GM18499 (cell line): ENCODE data around the gene KLRC1.
"Not testable (repeated sequence)": the region's sequence is repeated elsewhere in the genome, so short reads cannot be mapped to it uniquely, and the experiment has no call there.

ENCODE experiments used
- ATAC-seq: cut with Tn5 transposase; IDR thresholded peaks from one replicate; pipeline ENCODE4 v1.9.1; 2021; ENCODE audit warnings: moderate number of reproducible peaks; ENCODE audit not compliant: insufficient read depth, unreplicated experiment

KLRC1 gene

DNA sequence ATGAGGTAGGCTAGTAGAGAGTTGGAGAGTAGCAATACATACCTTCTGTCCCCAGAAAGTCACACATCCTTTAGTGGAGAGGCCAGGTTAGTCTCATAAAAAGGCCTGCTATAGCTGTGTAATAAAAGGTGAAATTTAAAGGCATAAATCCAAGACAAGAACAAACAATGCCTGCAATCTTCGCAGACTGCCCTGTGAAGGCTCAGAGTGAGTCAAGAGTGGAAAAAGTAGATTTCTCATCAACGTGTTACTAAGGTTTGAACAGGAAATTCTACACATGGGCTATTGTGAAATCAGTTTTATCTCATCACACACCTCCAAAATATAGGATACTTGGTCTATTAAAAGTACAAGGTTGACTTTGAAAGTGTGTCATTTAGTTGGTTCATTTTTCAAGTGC is at the start of gene KLRC1:
Gene KLRC1, minus strand, starts transcription at position 222 of the 400 bp plus-strand sequence. CDS start 2,221 bp downstream, outside the sequence.
- ATAC-seq = no peak

- no peak for ATAC-seq
Measured at GRCh38 chr12:10501030-10501429, 47.9 kb upstream of the KLRC1 start.

DNA sequence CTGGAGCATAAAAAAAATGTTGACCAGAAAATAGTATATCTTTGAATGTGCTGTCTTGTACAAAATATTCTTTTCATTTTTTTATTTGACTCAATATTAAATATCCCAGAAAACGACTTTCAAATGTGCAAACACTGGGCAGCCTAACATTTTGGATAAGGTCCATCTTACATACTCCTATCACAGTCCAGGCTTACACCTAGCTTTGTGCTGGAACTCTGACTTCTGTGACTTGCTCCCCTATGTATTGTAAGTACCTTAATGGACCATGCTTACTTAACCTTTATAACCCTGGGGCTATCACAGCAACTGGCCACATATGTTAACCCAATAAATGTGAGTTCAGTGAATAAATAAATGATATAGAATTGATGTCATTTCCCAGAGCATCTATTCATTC is 44.9 kb upstream of the KLRC1 start:
- ATAC-seq = no peak

- ATAC-seq = no peak
Measured at GRCh38 chr12:10497602-10498001, 44.4 kb upstream of the KLRC1 start.

- ATAC-seq = no peak
Measured at GRCh38 chr12:10491766-10492165, 38.6 kb upstream of the KLRC1 start.

- ATAC-seq = not testable (repeated sequence)
Measured at GRCh38 chr12:10487328-10487727, 34.2 kb upstream of the KLRC1 start.

DNA sequence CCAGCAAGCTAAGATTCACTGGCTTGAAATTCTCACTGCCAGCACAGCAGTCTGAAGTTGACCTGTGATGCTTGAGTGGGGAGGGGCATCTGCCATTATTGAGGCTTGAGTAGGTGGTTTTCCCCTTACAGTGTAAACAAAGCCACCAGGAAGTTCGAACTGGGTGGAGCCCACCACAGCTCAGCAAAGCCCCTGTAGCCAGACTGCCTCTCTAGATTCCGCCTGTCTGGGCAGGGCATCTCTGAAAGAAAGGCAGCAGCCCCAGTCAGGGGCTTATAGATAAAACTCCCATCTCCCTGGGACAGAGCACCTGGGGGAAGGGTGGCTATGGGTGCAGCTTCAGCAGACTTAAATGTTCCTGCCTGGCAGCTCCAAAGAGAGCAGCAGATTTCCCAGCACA is 28.7 kb upstream of the KLRC1 start:
- ATAC-seq = not testable (repeated sequence)

- not testable (repeated sequence) for ATAC-seq
Measured at GRCh38 chr12:10472808-10473207, 19.6 kb upstream of the KLRC1 start.

DNA sequence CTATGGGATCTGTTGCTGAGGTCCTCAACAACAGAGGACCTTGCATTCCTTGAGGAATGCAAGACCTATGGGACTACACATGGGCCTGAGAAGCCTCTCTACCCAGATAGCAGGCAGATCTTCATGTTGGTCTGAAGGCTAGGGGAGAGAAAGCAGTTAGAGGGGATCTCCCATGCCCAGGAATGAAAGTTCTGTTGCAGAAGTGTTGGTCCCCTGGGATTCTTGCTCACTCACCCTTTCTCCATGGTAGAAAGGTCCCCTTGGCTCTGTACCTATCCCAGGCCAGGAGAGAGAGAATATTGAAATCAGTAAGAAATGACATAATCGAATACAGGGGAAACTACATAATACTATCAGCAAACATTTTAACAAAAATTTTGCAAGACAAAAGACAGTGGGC is 16.5 kb upstream of the KLRC1 start:
- ATAC-seq = no peak

DNA sequence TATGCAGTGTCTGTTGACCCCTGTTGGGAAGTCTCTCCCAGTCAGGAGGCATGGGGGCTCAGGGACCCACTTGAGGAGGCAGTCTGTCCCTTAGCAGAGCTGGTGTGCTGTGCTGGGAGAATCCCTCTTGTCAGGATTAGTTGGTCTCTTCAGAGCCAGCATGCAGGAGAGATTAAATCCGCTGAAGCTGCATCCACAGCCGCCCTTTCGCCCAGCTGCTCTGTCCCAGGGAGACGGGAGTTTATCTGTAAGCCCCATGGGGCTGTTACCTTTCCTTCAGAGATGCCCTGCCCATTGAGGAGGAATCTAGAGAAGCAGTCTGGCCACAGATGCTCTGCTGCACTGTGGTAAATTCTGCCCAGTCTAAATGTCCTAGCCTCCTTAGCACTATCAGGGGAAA is 13.1 kb upstream of the KLRC1 start:
- ATAC-seq = no peak

DNA sequence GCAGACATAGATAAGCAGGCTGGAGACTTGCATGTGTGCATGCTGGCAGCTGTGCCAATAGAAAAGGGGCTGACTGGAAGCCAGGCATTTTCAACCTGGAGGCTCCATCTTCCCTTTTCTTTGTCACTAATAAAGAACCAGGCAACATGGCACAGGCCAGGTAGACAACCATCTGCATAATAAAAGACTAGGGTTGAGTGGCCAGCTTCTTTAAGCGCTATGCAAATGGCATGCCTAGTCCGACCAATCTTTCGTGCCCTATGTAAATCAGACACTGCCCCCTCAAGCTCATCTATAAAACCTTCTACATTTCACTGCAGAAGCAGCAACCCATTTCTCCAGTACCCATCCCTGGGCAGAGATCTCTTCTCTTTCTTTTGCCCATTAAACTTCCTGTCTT is 4.6 kb upstream of the KLRC1 start:
- ATAC-seq = no peak

DNA sequence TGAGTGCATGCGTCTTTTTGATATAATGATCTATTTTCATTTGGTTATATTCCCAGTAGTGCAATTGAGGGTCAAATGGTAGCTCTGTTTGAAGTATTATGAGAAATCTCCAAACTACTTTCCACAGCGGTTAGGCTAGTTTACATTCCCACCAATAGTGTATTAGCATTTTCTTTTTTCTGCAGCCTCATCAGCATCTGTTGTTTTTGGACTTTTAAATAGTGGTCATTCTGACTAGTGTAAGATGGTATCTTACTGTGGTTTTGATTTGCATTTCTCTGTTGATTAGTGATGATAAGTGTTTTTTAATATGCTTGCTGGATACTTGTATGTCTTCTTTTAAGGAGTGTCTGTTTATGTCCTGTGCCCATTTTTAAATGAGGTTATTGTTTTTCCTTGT is 3.7 kb upstream of the KLRC1 start:
- ATAC-seq = no peak

DNA sequence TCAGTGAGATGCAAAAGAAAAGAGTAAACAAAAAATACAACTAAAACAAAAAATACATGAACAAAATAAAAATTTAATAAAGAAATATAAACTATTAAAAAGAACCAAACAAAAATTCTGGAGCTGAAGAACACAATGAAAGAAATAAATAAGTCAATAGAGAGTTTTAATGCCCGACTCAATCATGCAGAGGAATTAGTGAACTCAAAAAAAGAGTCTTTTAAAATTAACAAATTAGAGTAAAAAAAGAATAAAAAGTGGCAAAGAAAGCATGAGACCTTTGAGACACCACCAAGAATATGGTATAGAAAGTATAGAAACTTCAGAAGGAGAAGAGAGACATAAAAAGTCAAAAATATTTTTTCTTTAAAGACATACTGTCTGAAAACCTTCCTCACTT is 2.6 kb upstream of the KLRC1 start:
- ATAC-seq = no peak

GRCh38 chr12:10454531-10454930 is 1.4 kb upstream of the KLRC1 start:
- no peak for ATAC-seq

GRCh38 chr12:10448236-10448635 is 4.9 kb downstream of the KLRC1 start:
- ATAC-seq = no peak

DNA sequence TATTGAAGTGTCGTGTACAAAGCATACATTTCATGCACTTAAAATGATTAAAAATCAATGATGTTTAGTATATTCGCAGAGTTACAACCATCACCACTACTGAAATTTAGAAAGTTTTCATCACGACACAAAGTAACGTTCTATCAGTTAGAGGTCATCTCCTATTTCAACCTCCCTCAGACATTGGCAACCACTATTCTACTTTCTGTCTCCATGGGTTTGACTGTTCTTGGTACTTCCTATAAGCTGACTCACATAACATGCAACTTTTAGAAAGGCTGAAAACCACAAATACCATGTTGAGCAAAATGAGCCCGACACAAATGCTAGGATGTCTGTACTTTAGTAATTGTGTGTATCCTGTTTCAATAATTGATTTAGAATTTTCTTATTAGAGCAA is 7.1 kb downstream of the KLRC1 start:
- not testable (repeated sequence) for ATAC-seq

DNA sequence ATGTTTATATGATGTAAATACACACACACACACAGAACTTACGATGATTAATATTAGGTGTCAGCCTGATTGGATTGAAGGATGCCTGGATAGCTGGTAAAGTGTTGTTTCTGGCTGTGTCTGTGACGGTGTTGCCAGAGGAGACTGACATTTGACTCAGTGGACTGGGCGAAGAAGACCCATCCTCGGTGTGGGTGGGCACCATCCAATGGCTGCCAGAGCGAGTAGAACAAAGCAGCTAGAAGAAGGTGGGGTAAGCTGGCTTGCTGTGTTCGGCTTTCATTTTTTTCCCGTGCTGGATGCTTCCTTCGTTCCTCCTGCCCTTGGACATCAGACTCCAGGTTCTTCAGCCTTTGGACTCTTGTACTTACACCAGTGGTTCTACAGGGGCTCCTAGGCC is 12.0 kb downstream of the KLRC1 start:
- ATAC-seq = not testable (repeated sequence)

- not testable (repeated sequence) for ATAC-seq
Measured at GRCh38 chr12:10439608-10440274, 13.4 kb downstream of the KLRC1 start.

GRCh38 chr12:10437601-10438000 is 15.6 kb downstream of the KLRC1 start:
- ATAC-seq = not testable (repeated sequence)

DNA sequence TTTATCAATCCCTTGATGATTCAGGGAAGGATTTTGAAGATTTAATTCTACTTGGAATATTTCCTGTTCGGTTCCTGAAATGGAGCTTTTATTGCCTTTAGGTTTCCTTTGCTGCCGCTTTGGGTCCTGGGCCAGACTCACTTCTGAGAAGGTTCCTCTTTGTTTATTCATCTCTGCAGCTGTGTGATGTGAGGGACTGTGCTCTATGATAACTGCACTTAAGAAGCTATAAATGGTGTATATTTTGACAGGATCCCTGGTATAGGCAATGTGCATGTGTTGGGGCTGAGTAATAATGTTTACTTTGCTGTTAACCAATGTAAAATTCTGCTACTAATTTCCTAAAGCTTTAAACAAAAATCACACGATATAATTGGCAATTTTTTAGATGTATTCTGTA is 17.4 kb downstream of the KLRC1 start, which contains the start of gene KLRC2:
Gene KLRC2, minus strand, starts transcription at position 195 of the 400 bp plus-strand sequence. Its CDS starts 24 bp downstream, at position 171.
- ATAC-seq = not testable (repeated sequence)

- not testable (repeated sequence) for ATAC-seq
Measured at GRCh38 chr12:10430623-10431022, 22.6 kb downstream of the KLRC1 start.

DNA sequence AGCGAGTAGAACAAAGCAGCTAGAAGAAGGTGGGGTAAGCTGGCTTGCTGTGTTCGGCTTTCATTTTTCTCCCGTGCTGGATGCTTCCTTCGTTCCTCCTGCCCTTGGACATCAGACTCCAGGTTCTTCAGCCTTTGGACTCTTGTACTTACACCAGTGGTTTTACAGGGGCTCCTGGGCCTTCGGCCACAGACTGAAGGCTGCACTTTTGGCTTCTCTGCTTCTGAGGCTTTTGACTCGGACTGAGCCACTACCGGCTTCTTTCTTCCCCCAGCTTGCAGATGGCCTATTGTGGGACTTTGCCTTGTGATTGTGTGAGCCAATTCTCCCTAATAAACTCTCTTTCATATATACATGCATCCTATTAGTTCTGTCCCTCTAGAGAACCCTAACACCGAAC is 27.2 kb downstream of the KLRC1 start:
- not testable (repeated sequence) for ATAC-seq
